Measurements from ENCODE around the gene CPTP.
A peak's percentile ranks its signal among the peaks of the same experiment; 100 is the strongest.
"Not testable (repeated sequence)": the region's sequence is repeated elsewhere in the genome, so short reads cannot be mapped to it uniquely, and the experiment has no call there.

Gene CPTP

GRCh38 chr1:1366699-1367066, 42.1 kb downstream of the CPTP start:
- no peak for DNase-seq (ENCODE audit: low read depth)

GRCh38 chr1:1367315-1367714, 42.7 kb downstream of the CPTP start:
- no peak for DNase-seq (ENCODE audit: low read depth)

GRCh38 chr1:1370094-1370493, 45.5 kb downstream of the CPTP start:
- not testable (repeated sequence) for DNase-seq (ENCODE audit: low read depth)

- no peak for DNase-seq (ENCODE audit: low read depth)
Measured at GRCh38 chr1:1370771-1371300, 46.2 kb downstream of the CPTP start.

- no peak for DNase-seq (ENCODE audit: low read depth)
Measured at GRCh38 chr1:1371364-1371745, 46.8 kb downstream of the CPTP start.

GRCh38 chr1:1371746-1372711, 47.4 kb downstream of the CPTP start:
- DNase-seq (ENCODE audit: low read depth), result peak; percentile 65

GRCh38 chr1:1373051-1373814, 48.6 kb downstream of the CPTP start:
- DNase-seq (ENCODE audit: low read depth), result no peak

GRCh38 chr1:1373815-1374588, 49.4 kb downstream of the CPTP start:
- DNase-seq (ENCODE audit: low read depth), result no peak

GRCh38 chr1:1374589-1374928, 50.0 kb downstream of the CPTP start:
- peak; percentile 9 for DNase-seq (ENCODE audit: low read depth)

- DNase-seq (ENCODE audit: low read depth), result peak; percentile 100
Measured at GRCh38 chr1:1374929-1375662, 50.5 kb downstream of the CPTP start, which contains the start of gene AURKAIP1. AURKAIP1 (minus strand) TSS chr1:1375207; CDS start chr1:1374756, 451 bp downstream.

GRCh38 chr1:1376551-1377226, 52.1 kb downstream of the CPTP start:
- no peak for DNase-seq (ENCODE audit: low read depth)

GRCh38 chr1:1377540-1378205, 53.1 kb downstream of the CPTP start:
- DNase-seq (ENCODE audit: low read depth), result no peak
